HG03521 (cell line): Measurements from ENCODE around the gene SRPX2.
"Not testable (repeated sequence)": the region's sequence is repeated elsewhere in the genome, so short reads cannot be mapped to it uniquely, and the experiment has no call there.

Experiments
- ATAC-seq: cut with Tn5 transposase; IDR thresholded peaks from one replicate; pipeline ENCODE4 v1.9.1; 2021; ENCODE audit warnings: mild to moderate bottlenecking, moderate library complexity; ENCODE audit not compliant: unreplicated experiment

The SRPX2 gene

GRCh38 chrX:100695991-100696390 is 52.0 kb downstream of the SRPX2 start:
- ATAC-seq, result no peak

- ATAC-seq, result no peak
These were observed 52.8 kb downstream of the SRPX2 start for GRCh38 chrX:100696699-100697351.

DNA sequence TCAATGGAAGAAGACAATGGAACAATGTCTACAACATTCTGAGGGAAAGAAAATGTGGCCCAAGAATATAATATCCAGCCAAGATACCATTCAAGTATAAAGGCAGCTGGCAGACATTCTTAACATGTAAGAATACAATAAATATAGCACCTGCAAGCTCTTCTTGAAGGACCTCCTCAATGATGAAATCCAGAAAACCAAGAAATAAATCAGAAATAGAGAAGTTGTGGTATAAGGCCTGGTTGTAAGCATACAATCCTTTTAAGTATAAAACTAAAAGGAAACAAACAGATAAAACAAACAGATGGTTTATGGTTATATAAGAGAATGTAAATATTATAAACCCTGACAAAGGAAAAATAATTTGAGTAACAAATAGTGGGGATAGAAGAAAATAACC is 54.6 kb downstream of the SRPX2 start:
- ATAC-seq, result no peak

GRCh38 chrX:100700809-100701208 is 56.8 kb downstream of the SRPX2 start:
- no peak for ATAC-seq

GRCh38 chrX:100704581-100705203 is 60.7 kb downstream of the SRPX2 start:
- ATAC-seq, result no peak

DNA sequence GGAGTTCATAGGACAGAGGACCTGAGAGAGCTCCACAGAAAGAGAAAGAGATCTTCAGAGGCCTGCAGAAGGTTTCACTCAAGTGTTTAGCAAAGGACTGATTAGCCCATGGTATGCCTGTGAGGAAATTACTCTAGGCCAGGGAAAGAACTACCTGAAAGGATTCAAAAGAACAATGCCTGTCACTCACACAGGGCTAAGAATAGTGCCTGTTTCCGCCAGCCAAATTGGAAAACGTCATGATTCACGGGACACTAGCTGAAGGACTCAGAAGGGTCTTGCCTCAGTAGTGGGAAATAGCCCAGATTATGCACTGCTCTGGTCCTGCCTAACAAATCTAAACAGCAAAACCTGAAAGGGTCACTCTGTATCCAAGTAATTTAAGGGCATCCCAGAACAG is 66.8 kb downstream of the SRPX2 start:
- no peak for ATAC-seq

DNA sequence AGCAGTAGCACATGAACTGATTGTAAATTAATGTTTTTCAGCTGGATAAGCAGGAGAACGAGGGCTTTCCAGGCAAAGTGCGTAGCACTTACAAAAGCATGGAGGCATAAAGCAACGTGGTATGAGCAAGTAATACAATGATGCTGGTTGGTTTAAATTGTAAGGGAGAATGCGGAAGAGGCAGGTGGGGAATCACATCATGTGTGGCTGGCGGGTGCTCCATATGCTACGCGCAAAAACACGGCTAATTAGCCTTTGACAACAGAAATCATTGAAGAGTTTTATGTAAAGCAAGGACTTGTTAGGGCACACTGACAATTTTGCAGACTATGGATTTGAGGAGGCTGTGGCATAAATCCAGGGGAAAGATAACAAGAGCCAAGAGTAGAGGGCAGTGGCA is 73.4 kb downstream of the SRPX2 start:
- no peak for ATAC-seq

DNA sequence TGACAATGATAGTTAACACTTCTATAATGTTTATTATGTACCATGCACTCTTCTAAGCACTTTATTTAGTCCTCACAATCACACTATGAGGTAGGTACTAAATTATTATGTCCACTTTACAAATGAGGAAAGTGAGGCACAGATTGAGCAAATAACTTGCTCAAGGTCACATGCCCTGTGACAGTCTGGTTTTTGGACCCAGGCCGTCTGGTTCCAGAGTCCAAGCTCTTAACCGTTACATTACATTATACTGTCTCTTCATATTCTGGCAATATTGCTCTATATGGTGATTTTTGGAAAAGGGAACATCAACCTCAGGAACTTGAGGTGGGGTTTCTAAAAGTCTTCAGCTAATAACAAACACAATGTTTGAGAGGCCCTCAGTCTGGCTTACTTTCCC is 75.1 kb downstream of the SRPX2 start:
- no peak for ATAC-seq

DNA sequence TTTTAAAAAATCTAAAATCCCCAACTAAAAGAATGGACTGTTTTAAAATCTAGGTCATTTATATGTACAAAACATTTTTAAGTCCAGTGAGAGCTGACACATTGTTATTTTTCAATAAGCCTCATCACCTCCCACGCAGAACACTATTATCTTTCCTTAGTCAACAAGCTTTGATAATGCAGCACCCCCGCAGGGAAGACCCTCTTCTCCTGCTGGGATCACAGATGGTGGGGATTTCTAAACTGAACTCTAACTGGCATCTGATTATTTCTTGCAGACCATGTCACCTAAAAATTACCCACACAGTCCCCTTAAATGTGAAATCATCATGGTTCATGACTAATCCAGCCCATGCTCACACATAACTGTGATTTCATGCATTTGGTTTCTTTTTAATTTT is 76.3 kb downstream of the SRPX2 start:
- ATAC-seq, result no peak

GRCh38 chrX:100721328-100721727 is 77.3 kb downstream of the SRPX2 start:
- ATAC-seq, result no peak

GRCh38 chrX:100724006-100724405 is 80.0 kb downstream of the SRPX2 start:
- ATAC-seq, result not testable (repeated sequence)
